HepG2 (cell line): ENCODE data around the gene TIMM17A. TPM values are rescaled to one million over a fixed set of nuclear protein-coding genes. Genes with fewer than 3 reads are reported as not detected.
A peak's percentile ranks its signal among the peaks of the same experiment; 100 is the strongest.

Experiments
- LCORL ChIP-seq, 2 experiments: fragments of 450-650 bp in 1 of 2; sonication (generic) in 1 of 2; formaldehyde crosslinking in 1 of 2; IDR thresholded peaks; 2 replicates each; pipeline versions ENCODE4 v1.5.0 to v1.6.1; 2017 to 2020; ENCODE audit warnings: antibody characterized with exemption in 1 of 2, missing genetic modification reagents in 1 of 2
- MED1 ChIP-seq: sonication (generic); formaldehyde crosslinking; IDR thresholded peaks from 2 replicates; pipeline ENCODE4 v1.4.0; 2020; ENCODE audit warnings: missing genetic modification reagents
- NFYC ChIP-seq: IDR thresholded peaks from 2 replicates; pipeline ENCODE4 v1.6.1; 2016; ENCODE audit warnings: missing genetic modification reagents, missing compliant biosample characterization
- PAF1 ChIP-seq: IDR thresholded peaks from 2 replicates; pipeline ENCODE4 v1.6.1; 2016; ENCODE audit warnings: missing genetic modification reagents, missing compliant biosample characterization
- RAD21 ChIP-seq: fragments of 450-650 bp; formaldehyde crosslinking; IDR thresholded peaks from 2 replicates; pipeline ENCODE4 v1.5.0; 2020; ENCODE audit warnings: mild to moderate bottlenecking
- SALL2 ChIP-seq: sonication (generic); formaldehyde crosslinking; IDR thresholded peaks from 2 replicates; pipeline ENCODE4 v1.8.1; 2023; ENCODE audit warnings: mild to moderate bottlenecking, missing genetic modification reagents, inconsistent platforms
- SIX4 ChIP-seq: sonication (generic); formaldehyde crosslinking; IDR thresholded peaks from 2 replicates; pipeline ENCODE4 v1.4.0; 2020; ENCODE audit warnings: missing genetic modification reagents
- SOX5 ChIP-seq: IDR thresholded peaks from 2 replicates; pipeline ENCODE4 v1.6.1; 2016; ENCODE audit warnings: borderline replicate concordance
- SRSF9 ChIP-seq: fragments of 200-400 bp; formaldehyde crosslinking; IDR thresholded peaks from 2 replicates; pipeline ENCODE4 v1.6.1; 2018; ENCODE audit warnings: borderline replicate concordance, mild to moderate bottlenecking, low read depth, low read length; ENCODE audit not compliant: insufficient read depth, poor library complexity, severe bottlenecking
- YEATS2 ChIP-seq: sonication (generic); formaldehyde crosslinking; IDR thresholded peaks from 2 replicates; pipeline ENCODE4 v1.4.0; 2020; ENCODE audit warnings: missing genetic modification reagents, borderline replicate concordance
- ZNF549 ChIP-seq: sonication (generic); formaldehyde crosslinking; IDR thresholded peaks from 2 replicates; pipeline ENCODE4 v1.5.0; 2020; ENCODE audit warnings: missing genetic modification reagents
- ZNF557 ChIP-seq: sonication (generic); formaldehyde crosslinking; IDR thresholded peaks from 2 replicates; pipeline ENCODE4 v1.4.0; 2020; ENCODE audit warnings: missing genetic modification reagents
- ZNF766 ChIP-seq: sonication (generic); formaldehyde crosslinking; IDR thresholded peaks from 2 replicates; pipeline ENCODE4 v1.5.0; 2020; ENCODE audit warnings: missing genetic modification reagents, borderline replicate concordance
- ZNF775 ChIP-seq: sonication (generic); formaldehyde crosslinking; IDR thresholded peaks from 2 replicates; pipeline ENCODE4 v1.4.0; 2020; ENCODE audit warnings: missing genetic modification reagents, mild to moderate bottlenecking, moderate library complexity, borderline replicate concordance
- ZNF878 ChIP-seq: sonication (generic); formaldehyde crosslinking; IDR thresholded peaks from 2 replicates; pipeline ENCODE4 v1.8.1; 2023; ENCODE audit warnings: mild to moderate bottlenecking, missing genetic modification reagents, moderate library complexity
- polyA plus RNA-seq, 8 experiments: library from polyadenylated mRNA; depleted of rRNA in 3 of 8; stranded (reverse) in 7 of 8; unstranded in 1 of 8; fragments of >200 nt; fragmentation: Illumina TruSeq in 4 of 8; extraction: Trizol in 4 of 8; gene quantifications; 2 replicates each; pipeline versions ENCODE4 v1.2.1 to v1.2.3, GENCODE V29; 2011 to 2016; ENCODE audit warnings: low read depth in 4 of 8, missing spikeins in 1 of 8, mixed read lengths in 1 of 8; ENCODE audit not compliant: insufficient read depth in 1 of 8
- total RNA-seq, 5 experiments: library from RNA; depleted of rRNA; stranded (reverse); fragments of >200 nt; fragmentation: Illumina TruSeq; extraction: Trizol; gene quantifications; 2 replicates each; pipeline ENCODE4 v1.2.3, GENCODE V29; 2016; ENCODE audit warnings: low read depth in 1 of 5
- TF ChIP-seq, protein P1 (sequence below): IDR thresholded peaks from 2 replicates; pipeline ENCODE4 v1.6.1; 2016; ENCODE audit warnings: mild to moderate bottlenecking
- TF ChIP-seq, protein P2 (sequence below): sonication (generic); formaldehyde crosslinking; IDR thresholded peaks from 2 replicates; pipeline ENCODE4 v1.5.1; 2020; ENCODE audit warnings: mild to moderate bottlenecking, moderate library complexity, missing genetic modification reagents
- TF ChIP-seq, protein P3 (sequence below): sonication (generic); formaldehyde crosslinking; IDR thresholded peaks from 2 replicates; pipeline ENCODE4 v1.8.0; 2022; ENCODE audit warnings: low read depth, missing genetic modification reagents
- TF ChIP-seq, protein P4 (sequence below): sonication (generic); formaldehyde crosslinking; IDR thresholded peaks from 2 replicates; pipeline ENCODE4 v1.5.1; 2020; ENCODE audit warnings: mild to moderate bottlenecking, missing genetic modification reagents, borderline replicate concordance
- TF ChIP-seq, protein P5 (sequence below): sonication (generic); formaldehyde crosslinking; IDR thresholded peaks from 2 replicates; pipeline ENCODE4 v1.5.0; 2020; ENCODE audit warnings: mild to moderate bottlenecking, missing genetic modification reagents

The TIMM17A gene
- total and polyA plus RNA-seq, 2 of the 13 experiments (the other 11 are each of a cell fraction or from before 2014, with no cell fraction given), result 50.8 to 97.8 TPM

DNA sequence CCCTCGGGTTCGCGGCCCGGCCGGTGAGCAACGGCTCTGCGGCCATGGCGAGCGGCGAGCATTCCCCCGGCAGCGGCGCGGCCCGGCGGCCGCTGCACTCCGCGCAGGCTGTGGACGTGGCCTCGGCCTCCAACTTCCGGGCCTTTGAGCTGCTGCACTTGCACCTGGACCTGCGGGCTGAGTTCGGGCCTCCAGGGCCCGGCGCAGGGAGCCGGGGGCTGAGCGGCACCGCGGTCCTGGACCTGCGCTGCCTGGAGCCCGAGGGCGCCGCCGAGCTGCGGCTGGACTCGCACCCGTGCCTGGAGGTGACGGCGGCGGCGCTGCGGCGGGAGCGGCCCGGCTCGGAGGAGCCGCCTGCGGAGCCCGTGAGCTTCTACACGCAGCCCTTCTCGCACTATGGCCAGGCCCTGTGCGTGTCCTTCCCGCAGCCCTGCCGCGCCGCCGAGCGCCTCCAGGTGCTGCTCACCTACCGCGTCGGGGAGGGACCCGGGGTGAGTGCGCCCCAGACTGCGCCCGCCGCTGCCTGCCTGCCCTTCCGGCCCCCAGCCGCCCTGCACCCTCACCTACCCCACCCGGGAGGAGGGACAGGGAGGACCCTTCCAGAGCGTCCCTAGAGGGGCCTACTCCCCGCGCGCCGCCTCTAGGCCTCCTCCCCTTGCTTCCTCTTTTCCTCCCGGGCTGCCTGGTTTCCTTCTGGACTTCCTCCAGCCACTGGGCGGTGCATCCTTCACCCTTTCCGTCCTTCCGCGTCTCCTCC is 27.5 kb downstream of the TIMM17A start, which contains the start of gene RNPEP (continued):
- TF ChIP-seq, protein P1, sequence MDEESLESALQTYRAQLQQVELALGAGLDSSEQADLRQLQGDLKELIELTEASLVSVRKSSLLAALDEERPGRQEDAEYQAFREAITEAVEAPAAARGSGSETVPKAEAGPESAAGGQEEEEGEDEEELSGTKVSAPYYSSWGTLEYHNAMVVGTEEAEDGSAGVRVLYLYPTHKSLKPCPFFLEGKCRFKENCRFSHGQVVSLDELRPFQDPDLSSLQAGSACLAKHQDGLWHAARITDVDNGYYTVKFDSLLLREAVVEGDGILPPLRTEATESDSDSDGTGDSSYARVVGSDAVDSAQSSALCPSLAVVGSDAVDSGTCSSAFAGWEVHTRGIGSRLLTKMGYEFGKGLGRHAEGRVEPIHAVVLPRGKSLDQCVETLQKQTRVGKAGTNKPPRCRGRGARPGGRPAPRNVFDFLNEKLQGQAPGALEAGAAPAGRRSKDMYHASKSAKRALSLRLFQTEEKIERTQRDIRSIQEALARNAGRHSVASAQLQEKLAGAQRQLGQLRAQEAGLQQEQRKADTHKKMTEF (CRISPR knock-in tag), result peak; percentile 63; the same call in 1 of the 2 replicates
- no peak for TF ChIP-seq SRSF9
- 0 out of 2 replicates have a peak, but pooled peaks have one; percentile 6 for TF ChIP-seq SOX5
- TF ChIP-seq, protein P2, sequence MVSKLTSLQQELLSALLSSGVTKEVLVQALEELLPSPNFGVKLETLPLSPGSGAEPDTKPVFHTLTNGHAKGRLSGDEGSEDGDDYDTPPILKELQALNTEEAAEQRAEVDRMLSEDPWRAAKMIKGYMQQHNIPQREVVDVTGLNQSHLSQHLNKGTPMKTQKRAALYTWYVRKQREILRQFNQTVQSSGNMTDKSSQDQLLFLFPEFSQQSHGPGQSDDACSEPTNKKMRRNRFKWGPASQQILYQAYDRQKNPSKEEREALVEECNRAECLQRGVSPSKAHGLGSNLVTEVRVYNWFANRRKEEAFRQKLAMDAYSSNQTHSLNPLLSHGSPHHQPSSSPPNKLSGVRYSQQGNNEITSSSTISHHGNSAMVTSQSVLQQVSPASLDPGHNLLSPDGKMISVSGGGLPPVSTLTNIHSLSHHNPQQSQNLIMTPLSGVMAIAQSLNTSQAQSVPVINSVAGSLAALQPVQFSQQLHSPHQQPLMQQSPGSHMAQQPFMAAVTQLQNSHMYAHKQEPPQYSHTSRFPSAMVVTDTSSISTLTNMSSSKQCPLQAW, result no peak
- no peak for TF ChIP-seq NFYC (CRISPR knock-in tag)
- peak; percentile 9 for TF ChIP-seq RAD21 (CRISPR knock-in tag)
- TF ChIP-seq YEATS2 (CRISPR knock-in tag), result peak; percentile 75; the same call in 1 of the 2 replicates
- no peak for TF ChIP-seq ZNF549 (CRISPR knock-in tag)
- no peak; the same call in none of the 2 replicates for TF ChIP-seq SALL2 (CRISPR knock-in tag)
- no peak; the same call in 1 of the 2 replicates for TF ChIP-seq ZNF766 (CRISPR knock-in tag)
- TF ChIP-seq SIX4 (CRISPR knock-in tag), result no peak
- no peak for TF ChIP-seq ZNF878
- TF ChIP-seq ZNF775 (CRISPR knock-in tag), result no peak
- TF ChIP-seq LCORL (IDR thresholded peaks at IDR 0.05), result no peak
- TF ChIP-seq LCORL (CRISPR knock-in tag; IDR thresholded peaks at IDR 0.05), result peak; percentile 40; the same call in 1 of the 2 replicates
- TF ChIP-seq, protein P3, sequence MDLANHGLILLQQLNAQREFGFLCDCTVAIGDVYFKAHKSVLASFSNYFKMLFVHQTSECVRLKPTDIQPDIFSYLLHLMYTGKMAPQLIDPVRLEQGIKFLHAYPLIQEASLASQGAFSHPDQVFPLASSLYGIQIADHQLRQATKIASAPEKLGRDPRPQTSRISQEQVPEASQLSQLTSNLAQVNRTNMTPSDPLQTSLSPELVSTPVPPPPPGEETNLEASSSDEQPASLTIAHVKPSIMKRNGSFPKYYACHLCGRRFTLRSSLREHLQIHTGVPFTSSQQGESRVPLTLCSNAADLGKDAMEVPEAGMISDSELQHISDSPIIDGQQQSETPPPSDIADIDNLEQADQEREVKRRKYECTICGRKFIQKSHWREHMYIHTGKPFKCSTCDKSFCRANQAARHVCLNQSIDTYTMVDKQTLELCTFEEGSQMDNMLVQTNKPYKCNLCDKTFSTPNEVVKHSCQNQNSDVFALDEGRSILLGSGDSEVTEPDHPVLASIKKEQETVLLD (CRISPR knock-in tag), result peak; percentile 43; the same call in 1 of the 2 replicates
- TF ChIP-seq, protein P4, sequence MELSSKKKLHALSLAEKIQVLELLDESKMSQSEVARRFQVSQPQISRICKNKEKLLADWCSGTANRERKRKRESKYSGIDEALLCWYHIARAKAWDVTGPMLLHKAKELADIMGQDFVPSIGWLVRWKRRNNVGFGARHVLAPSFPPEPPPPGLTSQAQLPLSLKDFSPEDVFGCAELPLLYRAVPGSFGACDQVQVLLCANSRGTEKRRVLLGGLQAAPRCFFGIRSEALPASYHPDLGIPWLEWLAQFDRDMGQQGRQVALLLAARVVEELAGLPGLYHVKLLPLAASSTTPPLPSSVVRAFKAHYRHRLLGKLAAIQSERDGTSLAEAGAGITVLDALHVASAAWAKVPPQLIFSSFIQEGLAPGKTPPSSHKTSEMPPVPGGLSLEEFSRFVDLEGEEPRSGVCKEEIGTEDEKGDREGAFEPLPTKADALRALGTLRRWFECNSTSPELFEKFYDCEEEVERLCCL (CRISPR knock-in tag), result 0 out of 2 replicates have a peak, but pooled peaks have one; percentile 61
- TF ChIP-seq, protein P5, sequence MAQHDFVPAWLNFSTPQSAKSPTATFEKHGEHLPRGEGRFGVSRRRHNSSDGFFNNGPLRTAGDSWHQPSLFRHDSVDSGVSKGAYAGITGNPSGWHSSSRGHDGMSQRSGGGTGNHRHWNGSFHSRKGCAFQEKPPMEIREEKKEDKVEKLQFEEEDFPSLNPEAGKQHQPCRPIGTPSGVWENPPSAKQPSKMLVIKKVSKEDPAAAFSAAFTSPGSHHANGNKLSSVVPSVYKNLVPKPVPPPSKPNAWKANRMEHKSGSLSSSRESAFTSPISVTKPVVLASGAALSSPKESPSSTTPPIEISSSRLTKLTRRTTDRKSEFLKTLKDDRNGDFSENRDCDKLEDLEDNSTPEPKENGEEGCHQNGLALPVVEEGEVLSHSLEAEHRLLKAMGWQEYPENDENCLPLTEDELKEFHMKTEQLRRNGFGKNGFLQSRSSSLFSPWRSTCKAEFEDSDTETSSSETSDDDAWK (CRISPR knock-in tag), result no peak
- TF ChIP-seq PAF1 (CRISPR knock-in tag), result no peak
- no peak for TF ChIP-seq ZNF557 (CRISPR knock-in tag)
- peak; percentile 24 for TF ChIP-seq MED1 (CRISPR knock-in tag)
